Measurements from ENCODE around the gene COMMD10. TPM values are rescaled to one million over a fixed set of nuclear protein-coding genes. Genes with fewer than 3 reads are reported as not detected.

Gene COMMD10
- total RNA-seq, 4 donors from 2014 or later: 18.4 to 50.6 (median 22.7) TPM

GRCh38 chr5:116176121-116176520 is 91.3 kb downstream of the COMMD10 start:
- H3K27me3 ChIP-seq: no peaks in the 10 kb centered on the region
- TF ChIP-seq POLR2AphosphoS5 (IDR thresholded peaks at IDR 0.05) (no peak), EP300 (IDR thresholded peaks at IDR 0.05) (no peak), CTCF (IDR thresholded peaks at IDR 0.05) (no peak), POLR2A (IDR thresholded peaks at IDR 0.05) (no peak)
- no peak overlapping the region for H3K4me3 ChIP-seq
- peaks cover 3% of the 10 kb centered on the region for H3K36me3 ChIP-seq
- no peaks in the 10 kb centered on the region for H3K4me1 ChIP-seq
- no peak for DNase-seq (ENCODE audit: low spot score in 2 of 2)
- no peaks in the 10 kb centered on the region for H3K9me3 ChIP-seq
- H3K27ac ChIP-seq: no peak overlapping the region
- 59% methylated on average over 6 of the region's 6 CpGs for WGBS

GRCh38 chr5:116178925-116179324 is 94.1 kb downstream of the COMMD10 start:
- WGBS: 74% methylated on average over 4 of the region's 4 CpGs
- no peak overlapping the region for H3K27ac ChIP-seq
- no peak overlapping the region for H3K4me3 ChIP-seq
- H3K4me1 ChIP-seq: no peaks in the 10 kb centered on the region
- DNase-seq (ENCODE audit: low spot score in 2 of 2): no peak
- no peaks in the 10 kb centered on the region for H3K27me3 ChIP-seq
- H3K36me3 ChIP-seq: peaks cover 3% of the 10 kb centered on the region
- TF ChIP-seq EP300 (IDR thresholded peaks at IDR 0.05) (no peak), CTCF (IDR thresholded peaks at IDR 0.05) (no peak), POLR2A (IDR thresholded peaks at IDR 0.05) (no peak), POLR2AphosphoS5 (IDR thresholded peaks at IDR 0.05) (no peak)
- no peaks in the 10 kb centered on the region for H3K9me3 ChIP-seq

- Histone ChIP-seq H3K9me3 (no peaks in the 10 kb centered on the region), H3K4me1 (no peaks in the 10 kb centered on the region), H3K27ac (no peak overlapping the region), H3K36me3 (no peaks in the 10 kb centered on the region), H3K27me3 (no peaks in the 10 kb centered on the region), H3K4me3 (no peak overlapping the region)
- no peak for DNase-seq (ENCODE audit: low spot score in 2 of 2)
- no peak for TF ChIP-seq EP300 (IDR thresholded peaks at IDR 0.05)
- TF ChIP-seq CTCF (IDR thresholded peaks at IDR 0.05): no peak
- no peak for TF ChIP-seq POLR2AphosphoS5 (IDR thresholded peaks at IDR 0.05)
- no peak for TF ChIP-seq POLR2A (IDR thresholded peaks at IDR 0.05)
- 85% methylated on average over 2 of the region's 2 CpGs for WGBS
Measured at GRCh38 chr5:116209166-116209565, 124.3 kb downstream of the COMMD10 start.

GRCh38 chr5:116212225-116212624 is 127.4 kb downstream of the COMMD10 start:
- Histone ChIP-seq H3K9me3 (no peaks in the 10 kb centered on the region), H3K4me1 (no peaks in the 10 kb centered on the region), H3K4me3 (no peak overlapping the region), H3K36me3 (no peaks in the 10 kb centered on the region), H3K27me3 (no peaks in the 10 kb centered on the region), H3K27ac (no peak overlapping the region)
- no peak for TF ChIP-seq POLR2AphosphoS5 (IDR thresholded peaks at IDR 0.05)
- no peak for TF ChIP-seq POLR2A (IDR thresholded peaks at IDR 0.05)
- no peak for TF ChIP-seq CTCF (IDR thresholded peaks at IDR 0.05)
- no peak for TF ChIP-seq EP300 (IDR thresholded peaks at IDR 0.05)
- DNase-seq (ENCODE audit: low spot score in 2 of 2): no peak

- Histone ChIP-seq H3K27me3 (no peaks in the 10 kb centered on the region), H3K4me3 (no peak overlapping the region), H3K4me1 (no peaks in the 10 kb centered on the region), H3K27ac (no peak overlapping the region), H3K9me3 (no peaks in the 10 kb centered on the region), H3K36me3 (no peaks in the 10 kb centered on the region)
- 97% methylated on average over 5 of the region's 5 CpGs for WGBS
- TF ChIP-seq EP300 (IDR thresholded peaks at IDR 0.05) (no peak), CTCF (IDR thresholded peaks at IDR 0.05) (no peak), POLR2AphosphoS5 (IDR thresholded peaks at IDR 0.05) (no peak), POLR2A (IDR thresholded peaks at IDR 0.05) (no peak)
- DNase-seq (ENCODE audit: low spot score in 2 of 2): no peak
Measured at GRCh38 chr5:116216246-116216645, 131.4 kb downstream of the COMMD10 start.
